ENCODE measurements around the gene GLCE. TPM values are rescaled to one million over a fixed set of nuclear protein-coding genes. Genes with fewer than 3 reads are reported as not detected.
A peak's percentile ranks its signal among the peaks of the same experiment; 100 is the strongest.

The GLCE gene
- total and polyA plus RNA-seq, 11 donors, result 4.0 to 14.3 (median 8.4) TPM

- DNase-seq (no peak), ATAC-seq (peak in 3 of 4 donors; percentile 12 to 41 (median 37))
- TF ChIP-seq CTCF (IDR thresholded peaks at IDR 0.05) (no peak), POLR2A (IDR thresholded peaks at IDR 0.05) (no peak)
- 82 to 91% (median 87%) methylated on average over 3 of the region's 3 CpGs for WGBS, 4 donors
- no peak overlapping the region for H3K4me3 ChIP-seq
- peaks cover 0 to 53% (median 6%) of the 10 kb centered on the region in 12 donors for H3K4me1 ChIP-seq
- H3K27ac ChIP-seq, result peak overlapping the region in 1 of 12 donors; percentile 64
- no peaks in the 10 kb centered on the region for H3K27me3 ChIP-seq
- no peaks in the 10 kb centered on the region for H3K36me3 ChIP-seq
- H3K9me3 ChIP-seq, result no peaks in the 10 kb centered on the region
- intact Hi-C loops (cut with DNase I), result no loop called here
These were observed 34.4 kb upstream of the GLCE start for GRCh38 chr15:69126054-69126469.

- H3K4me3 ChIP-seq, result no peak overlapping the region
- ATAC-seq (no peak), DNase-seq (no peak)
- no peaks in the 10 kb centered on the region for H3K36me3 ChIP-seq
- WGBS, 4 donors, result 89 to 100% (median 95%) methylated on average over 1 of the region's 1 CpG
- peaks cover 0 to 63% (median 6%) of the 10 kb centered on the region in 12 donors for H3K4me1 ChIP-seq
- TF ChIP-seq POLR2A (IDR thresholded peaks at IDR 0.05) (no peak), CTCF (IDR thresholded peaks at IDR 0.05) (no peak)
- intact Hi-C loops (cut with DNase I), result no loop called here
- H3K9me3 ChIP-seq, result no peaks in the 10 kb centered on the region
- H3K27me3 ChIP-seq, result no peaks in the 10 kb centered on the region
- H3K27ac ChIP-seq, result peak overlapping the region in 1 of 12 donors; percentile 30
These were observed 33.1 kb upstream of the GLCE start for GRCh38 chr15:69127306-69127705.

DNA sequence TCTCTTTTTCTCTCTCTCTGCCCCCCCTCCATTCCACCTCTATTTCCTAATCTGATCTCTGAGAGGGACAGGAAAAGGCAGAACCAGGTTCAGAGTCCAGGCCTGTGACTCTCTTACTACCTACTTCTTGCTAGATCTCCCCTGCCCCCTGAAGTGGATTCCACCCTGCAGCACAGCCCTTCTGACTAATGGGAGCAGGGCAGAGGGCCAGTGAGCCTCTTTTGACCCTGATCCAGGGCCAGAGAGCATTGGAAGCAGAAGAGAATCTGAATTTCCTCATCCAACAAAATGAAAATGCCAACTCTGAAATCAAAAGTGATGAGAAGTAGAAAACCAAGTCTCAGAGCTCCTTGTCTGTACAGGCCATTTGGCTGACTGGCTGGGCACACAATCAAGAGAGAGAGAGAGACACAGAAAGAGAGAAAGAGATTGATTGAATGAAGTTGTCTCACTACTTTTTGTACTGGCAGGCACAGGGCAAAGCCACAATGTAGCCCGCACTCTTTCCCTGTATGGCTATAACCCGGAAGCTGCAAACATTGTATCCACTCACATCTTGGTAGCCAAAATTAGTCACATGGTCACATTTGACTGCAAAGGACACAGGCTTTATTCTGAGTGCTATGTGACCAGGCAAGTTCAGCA lies 31.6 kb upstream of the GLCE start:
- 76 to 89% (median 79%) methylated on average over 2 of the region's 2 CpGs for WGBS, 4 donors
- intact Hi-C loops (cut with DNase I), result no loop called here
- no peak overlapping the region for H3K4me3 ChIP-seq
- ATAC-seq (peak in 3 of 4 donors; percentile 41 to 68 (median 58)), DNase-seq (peak in 2 of 5 donors; percentile 44 to 58)
- TF ChIP-seq POLR2A (IDR thresholded peaks at IDR 0.05), result no peak
- TF ChIP-seq CTCF (IDR thresholded peaks at IDR 0.05), result no peak
- H3K27me3 ChIP-seq, result no peaks in the 10 kb centered on the region
- no peaks in the 10 kb centered on the region for H3K36me3 ChIP-seq
- peaks cover 0 to 75% (median 6%) of the 10 kb centered on the region in 12 donors for H3K4me1 ChIP-seq
- no peaks in the 10 kb centered on the region for H3K9me3 ChIP-seq
- H3K27ac ChIP-seq, result peak overlapping the region in 2 of 12 donors; percentile 22 to 73

DNA sequence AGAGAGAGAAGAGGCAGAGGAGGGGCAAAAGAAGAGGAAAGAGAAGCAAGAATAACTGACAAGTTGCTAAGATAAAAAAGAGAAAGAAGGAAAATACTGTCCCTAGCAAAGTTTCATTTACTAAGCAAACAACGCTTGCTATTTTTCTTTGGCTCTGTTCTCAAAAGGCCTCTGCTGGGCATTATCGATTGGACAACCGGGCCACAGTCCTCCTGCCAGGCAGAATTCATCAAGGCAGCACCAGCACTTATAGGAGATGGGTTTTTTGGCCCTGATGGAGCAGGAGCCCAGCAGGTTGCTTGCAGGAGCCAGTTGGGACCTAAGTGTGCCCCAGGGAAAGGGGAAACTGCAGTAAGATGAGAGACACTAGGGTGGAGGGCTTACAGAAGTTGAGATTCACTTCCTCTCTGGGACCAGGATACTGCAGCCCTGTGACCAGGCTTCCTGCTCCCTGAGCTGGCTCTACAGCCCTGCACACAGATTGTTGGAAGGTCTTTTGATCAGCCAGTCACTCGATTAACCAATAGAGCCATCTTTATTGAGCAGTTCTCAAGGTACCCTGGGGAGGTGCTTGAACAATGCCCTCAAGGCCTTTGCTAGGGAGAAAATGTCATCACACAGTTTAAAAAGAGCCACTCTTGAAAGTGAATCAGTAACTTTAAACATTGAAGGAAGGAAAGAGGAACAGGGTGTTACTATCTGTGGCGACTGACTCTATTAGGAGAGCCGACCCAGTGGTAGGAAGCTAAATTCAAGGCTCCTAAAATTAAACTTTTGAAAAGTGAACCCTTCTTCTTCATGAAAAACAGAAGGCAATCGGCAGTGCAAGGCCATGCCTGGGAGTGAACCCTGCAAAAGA lies 28.8 kb upstream of the GLCE start:
- Histone ChIP-seq H3K27me3 (no peaks in the 10 kb centered on the region), H3K4me1 (peaks cover 0 to 64% (median 5%) of the 10 kb centered on the region in 12 donors), H3K4me3 (no peak overlapping the region), H3K27ac (peak overlapping the region in 1 of 12 donors; percentile 90), H3K36me3 (no peaks in the 10 kb centered on the region), H3K9me3 (no peaks in the 10 kb centered on the region)
- TF ChIP-seq CTCF (IDR thresholded peaks at IDR 0.05), result no peak
- TF ChIP-seq POLR2A (IDR thresholded peaks at IDR 0.05), result no peak
- 79 to 91% (median 85%) methylated on average over 7 of the region's 7 CpGs for WGBS, 4 donors
- intact Hi-C loops (cut with DNase I), result no loop called here
- DNase-seq (peak in 2 of 5 donors; percentile 12 to 36), ATAC-seq (peak in 3 of 4 donors; percentile 59 to 80 (median 65))

Measured in heart left ventricle (tissue), 16 donors.